ENCODE data around the gene ATP10B. TPM values are rescaled to one million over a fixed set of nuclear protein-coding genes. Genes with fewer than 3 reads are reported as not detected.

The ATP10B gene
- total and polyA plus RNA-seq, 2 of the 13 experiments (the other 11 are each of a cell fraction or from before 2014, with no cell fraction given), result not detected

- no peaks in the 10 kb centered on the region for H3K79me2 ChIP-seq (ENCODE audit: insufficient read depth, low read length)
- WGBS (ENCODE audit: low lambda C conversion rate), result 39% methylated on average over 4 of the region's 4 CpGs
- H3K9ac ChIP-seq (ENCODE audit: insufficient read depth, low read depth, low read length), result no peak overlapping the region
- intact Hi-C loops (cut with micrococcal nuclease; ENCODE audit: unreplicated experiment) (no loop called here), in situ Hi-C loops (cut with HindIII; ENCODE audit: extremely low pct_ligation_motif_present, low pct_unique_long_range_greater_than_20kb) (loop anchor here (10.0 to 25.0 kb wide), 2 partner anchors 287 to 364 kb away; no protein-coding TSS in a partner anchor)
- ChIA-PET POLR2A (no interaction called here), CTCF (ENCODE audit: low intra/inter-chr PET ratio, low total read pairs) (no interaction called here)
- no peaks in the 10 kb centered on the region; a peak in 1 of 5 replicates for H3K27me3 ChIP-seq (ENCODE audit: control insufficient read depth in 1 of 2, insufficient read depth in 2 of 2, low read length in 2 of 2)
- no peak overlapping the region for H3K27ac ChIP-seq (ENCODE audit: extremely low read length, insufficient read depth, low read length)
- no peaks in the 10 kb centered on the region for H3K36me3 ChIP-seq (replicated peaks in 1 of 2; ENCODE audit: control insufficient read depth in 1 of 2, insufficient read depth in 2 of 2, low read length in 2 of 2)
- ATAC-seq (no peak), FAIRE-seq (no peak), DNase-seq (ENCODE audit: low spot score) (no peak)
- no peak overlapping the region for H3K4me3 ChIP-seq (replicated peaks in 1 of 3; ENCODE audit: insufficient read depth in 1 of 3, low read depth in 2 of 3, low read length in 3 of 3)
- H3K9me3 ChIP-seq (ENCODE audit: low read length), result no peaks in the 10 kb centered on the region
- no peaks in the 10 kb centered on the region for H4K20me1 ChIP-seq (ENCODE audit: insufficient read depth, low read length)
- H3K4me2 ChIP-seq (ENCODE audit: low read depth, low read length), result no peak overlapping the region
- H2AFZ ChIP-seq (ENCODE audit: low read length), result no peak overlapping the region
- no peaks in the 10 kb centered on the region for H3K4me1 ChIP-seq (ENCODE audit: insufficient read depth, low read length)
- BruUV-seq (replicated peaks), result no TSS peak
- TF ChIP-seq HMGXB3 (CRISPR knock-in tag; IDR thresholded peaks at IDR 0.05; ENCODE audit: borderline replicate concordance) (no peak), ATF7 (IDR thresholded peaks at IDR 0.05) (no peak), ATF7 (CRISPR knock-in tag; IDR thresholded peaks at IDR 0.05) (no peak), E2F5 (CRISPR knock-in tag; conservative IDR thresholded peaks at IDR 0.05) (no peak), MYC (CRISPR knock-in tag; IDR thresholded peaks at IDR 0.05; ENCODE audit: borderline replicate concordance) (no peak), KDM5B (CRISPR knock-in tag; IDR thresholded peaks at IDR 0.05; ENCODE audit: borderline replicate concordance) (no peak), WIZ (CRISPR knock-in tag; IDR thresholded peaks at IDR 0.05) (no peak), STAG1 (CRISPR knock-in tag; IDR thresholded peaks at IDR 0.05) (no peak), RARA (CRISPR knock-in tag; IDR thresholded peaks at IDR 0.05) (no peak), ZNF264 (CRISPR knock-in tag; IDR thresholded peaks at IDR 0.05) (no peak), ZMAT5 (CRISPR knock-in tag; IDR thresholded peaks at IDR 0.05; ENCODE audit: borderline replicate concordance, low read depth) (no peak), ZNF121 (CRISPR knock-in tag; IDR thresholded peaks at IDR 0.05) (no peak), ZNF607 (CRISPR knock-in tag; IDR thresholded peaks at IDR 0.05; ENCODE audit: borderline replicate concordance) (no peak), BORCS8-MEF2B (CRISPR knock-in tag; IDR thresholded peaks at IDR 0.05) (no peak), SP4 (CRISPR knock-in tag; IDR thresholded peaks at IDR 0.05) (no peak), MLX (CRISPR knock-in tag; IDR thresholded peaks at IDR 0.05) (no peak), ZNF281 (CRISPR knock-in tag; IDR thresholded peaks at IDR 0.05; ENCODE audit: borderline replicate concordance) (no peak)
Observed at GRCh38 chr5:160799184-160799583, 52.8 kb downstream of the ATP10B start.
